HepG2 (cell line): Measurements from ENCODE around the gene STX10. TPM values are rescaled to one million over a fixed set of nuclear protein-coding genes. Genes with fewer than 3 reads are reported as not detected.
A peak's percentile ranks its signal among the peaks of the same experiment; 100 is the strongest.

Experiments used
- CEBPG ChIP-seq: IDR thresholded peaks from 2 replicates; pipeline ENCODE4 v1.6.1; 2016
- ELF4 ChIP-seq: sonication (generic); formaldehyde crosslinking; IDR thresholded peaks from 2 replicates; pipeline ENCODE4 v1.5.0; 2020; ENCODE audit warnings: missing genetic modification reagents, mild to moderate bottlenecking, moderate library complexity, borderline replicate concordance
- FLYWCH1 ChIP-seq: sonication (generic); formaldehyde crosslinking; IDR thresholded peaks from 2 replicates; pipeline ENCODE4 v1.8.1; 2023; ENCODE audit warnings: mild to moderate bottlenecking, missing genetic modification reagents
- GATAD2A ChIP-seq: IDR thresholded peaks from 2 replicates; pipeline ENCODE4 v1.6.1; 2016
- HIVEP1 ChIP-seq: sonication (generic); formaldehyde crosslinking; IDR thresholded peaks from 2 replicates; pipeline ENCODE4 v1.4.0; 2020; ENCODE audit warnings: mild to moderate bottlenecking, missing genetic modification reagents
- HNRNPK ChIP-seq: fragments of 200-400 bp; formaldehyde crosslinking; IDR thresholded peaks from 2 replicates; pipeline ENCODE4 v1.6.1; 2018; ENCODE audit warnings: low read length, low read depth, moderate library complexity, mild to moderate bottlenecking; ENCODE audit not compliant: poor library complexity, severe bottlenecking
- HNRNPL ChIP-seq: fragments of 200-400 bp; formaldehyde crosslinking; IDR thresholded peaks from 2 replicates; pipeline ENCODE4 v1.6.1; 2017; ENCODE audit warnings: mild to moderate bottlenecking, low read depth, low read length
- HOXA3 ChIP-seq: sonication (generic); formaldehyde crosslinking; IDR thresholded peaks from 2 replicates; pipeline ENCODE4 v1.5.0; 2020; ENCODE audit warnings: missing genetic modification reagents
- KLF6 ChIP-seq: IDR thresholded peaks from 2 replicates; pipeline ENCODE4 v1.8.0; 2016; ENCODE audit warnings: missing biosample characterization, missing genetic modification reagents
- LCORL ChIP-seq, 2 experiments: fragments of 450-650 bp in 1 of 2; sonication (generic) in 1 of 2; formaldehyde crosslinking in 1 of 2; IDR thresholded peaks; 2 replicates each; pipeline versions ENCODE4 v1.5.0 to v1.6.1; 2017 to 2020; ENCODE audit warnings: antibody characterized with exemption in 1 of 2, missing genetic modification reagents in 1 of 2
- MBD4 ChIP-seq: IDR thresholded peaks from 2 replicates; pipeline ENCODE4 v1.6.1; 2012; ENCODE audit warnings: low read length, inconsistent platforms, borderline replicate concordance
- MEF2D ChIP-seq: sonication (generic); formaldehyde crosslinking; IDR thresholded peaks from 2 replicates; pipeline ENCODE4 v1.5.1; 2020; ENCODE audit warnings: mild to moderate bottlenecking, missing genetic modification reagents
- MTF1 ChIP-seq: sonication (generic); formaldehyde crosslinking; IDR thresholded peaks from 2 replicates; pipeline ENCODE4 v1.5.0; 2020; ENCODE audit warnings: missing genetic modification reagents
- NCOA2 ChIP-seq: sonication (generic); formaldehyde crosslinking; IDR thresholded peaks from 2 replicates; pipeline ENCODE4 v1.8.0; 2022; ENCODE audit warnings: inconsistent platforms
- NFIC ChIP-seq: IDR thresholded peaks from 2 replicates; pipeline ENCODE4 v1.6.1; 2012; ENCODE audit warnings: mild to moderate bottlenecking, low read length, inconsistent platforms
- NRL ChIP-seq: sonication (generic); formaldehyde crosslinking; IDR thresholded peaks from 2 replicates; pipeline ENCODE4 v1.5.0; 2020; ENCODE audit warnings: missing genetic modification reagents, mild to moderate bottlenecking, moderate library complexity, borderline replicate concordance
- RBM39 ChIP-seq: fragments of 200-400 bp; formaldehyde crosslinking; IDR thresholded peaks from one replicate; pipeline ENCODE4 v1.6.1; 2018; ENCODE audit warnings: antibody characterized with exemption, mild to moderate bottlenecking, low read depth, low read length; ENCODE audit not compliant: poor library complexity, severe bottlenecking
- SATB2 ChIP-seq: sonication (generic); formaldehyde crosslinking; IDR thresholded peaks from 2 replicates; pipeline ENCODE4 v1.5.0; 2020; ENCODE audit warnings: missing genetic modification reagents
- XBP1 ChIP-seq: sonication (generic); formaldehyde crosslinking; IDR thresholded peaks from 2 replicates; pipeline ENCODE4 v1.5.0; 2020; ENCODE audit warnings: missing genetic modification reagents
- ZC3H4 ChIP-seq: sonication (generic); formaldehyde crosslinking; IDR thresholded peaks from 2 replicates; pipeline ENCODE4 v1.4.0; 2020; ENCODE audit warnings: missing genetic modification reagents, borderline replicate concordance
- ZFP36 ChIP-seq: fragments of 150-350 bp; IDR thresholded peaks from 2 replicates; pipeline ENCODE4 v1.6.1; 2018; ENCODE audit warnings: borderline replicate concordance, low read length, low read depth; ENCODE audit not compliant: partially characterized antibody
- ZNF343 ChIP-seq: sonication (generic); formaldehyde crosslinking; IDR thresholded peaks from 2 replicates; pipeline ENCODE4 v1.4.0; 2020; ENCODE audit warnings: mild to moderate bottlenecking, missing genetic modification reagents
- ZNF577 ChIP-seq: sonication (generic); formaldehyde crosslinking; IDR thresholded peaks from 2 replicates; pipeline ENCODE4 v1.4.0; 2020; ENCODE audit warnings: mild to moderate bottlenecking, low read depth, missing genetic modification reagents, borderline replicate concordance
- ZNF879 ChIP-seq: sonication (generic); formaldehyde crosslinking; IDR thresholded peaks from 2 replicates; pipeline ENCODE4 v1.8.1; 2023; ENCODE audit warnings: missing genetic modification reagents
- polyA plus RNA-seq, 8 experiments: library from polyadenylated mRNA; depleted of rRNA in 3 of 8; stranded (reverse) in 7 of 8; unstranded in 1 of 8; fragments of >200 nt; fragmentation: Illumina TruSeq in 4 of 8; extraction: Trizol in 4 of 8; gene quantifications; 2 replicates each; pipeline versions ENCODE4 v1.2.1 to v1.2.3, GENCODE V29; 2011 to 2016; ENCODE audit warnings: low read depth in 4 of 8, missing spikeins in 1 of 8, mixed read lengths in 1 of 8; ENCODE audit not compliant: insufficient read depth in 1 of 8
- total RNA-seq, 5 experiments: library from RNA; depleted of rRNA; stranded (reverse); fragments of >200 nt; fragmentation: Illumina TruSeq; extraction: Trizol; gene quantifications; 2 replicates each; pipeline ENCODE4 v1.2.3, GENCODE V29; 2016; ENCODE audit warnings: low read depth in 1 of 5
- TF ChIP-seq, protein P1 (sequence below): sonication (generic); formaldehyde crosslinking; IDR thresholded peaks from 2 replicates; pipeline ENCODE4 v1.8.0; 2023; ENCODE audit warnings: mild to moderate bottlenecking, missing genetic modification reagents
- TF ChIP-seq, protein P2 (sequence below): sonication (generic); formaldehyde crosslinking; conservative IDR thresholded peaks from 2 replicates; pipeline ENCODE4 v1.5.0; 2020; ENCODE audit warnings: missing genetic modification reagents
- TF ChIP-seq, protein P3 (sequence below): sonication (generic); formaldehyde crosslinking; IDR thresholded peaks from 2 replicates; pipeline ENCODE4 v1.4.0; 2020; ENCODE audit warnings: missing genetic modification reagents
- TF ChIP-seq, protein P4 (sequence below): IDR thresholded peaks from 2 replicates; pipeline ENCODE4 v1.6.1; 2016

The STX10 gene
- total and polyA plus RNA-seq, 2 of the 13 experiments (the other 11 are each of a cell fraction or from before 2014, with no cell fraction given): 47.9 to 66.4 TPM

DNA sequence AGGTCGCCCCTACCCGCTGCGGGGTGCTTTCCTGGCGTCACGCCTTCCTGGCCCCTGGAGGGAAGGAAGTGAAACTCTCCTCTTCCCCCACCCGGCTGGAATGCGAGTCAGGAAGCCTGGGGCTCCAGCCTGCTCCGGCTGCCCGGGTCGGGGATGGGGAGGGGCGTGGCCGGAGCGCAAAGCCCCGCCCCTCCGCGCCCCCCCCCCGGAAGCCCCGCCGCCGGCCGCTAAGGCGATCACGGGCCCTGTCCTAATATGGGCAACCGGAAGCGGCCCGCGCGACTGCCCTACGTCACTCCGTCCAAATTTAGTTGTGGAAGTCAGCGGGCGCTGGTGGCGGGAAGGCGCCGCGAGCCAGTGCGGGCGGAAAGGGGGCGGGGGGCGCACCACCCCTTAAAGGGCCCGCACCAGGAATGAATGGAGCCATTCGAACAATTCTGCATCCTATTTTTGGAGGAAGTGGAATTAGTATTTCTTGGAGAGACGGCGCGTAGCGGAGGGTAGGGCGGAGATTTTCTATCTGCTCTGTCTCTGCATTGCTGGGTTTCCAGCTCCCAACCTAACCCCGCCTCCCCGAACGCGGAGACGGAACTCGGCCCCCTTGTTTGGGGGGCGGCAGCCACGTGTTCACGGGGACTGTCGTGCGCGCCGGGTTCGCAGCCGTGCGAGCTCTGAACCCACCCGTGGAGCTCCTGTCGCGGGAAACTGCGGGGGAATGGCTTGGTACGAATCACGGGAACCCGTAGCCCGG lies 1.6 kb upstream of the STX10 start (continued):
- TF ChIP-seq NRL (CRISPR knock-in tag) (no peak), GATAD2A (CRISPR knock-in tag) (no peak), LCORL (IDR thresholded peaks at IDR 0.05) (no peak), LCORL (CRISPR knock-in tag; IDR thresholded peaks at IDR 0.05) (peak; percentile 66), NFIC (no peak), SATB2 (no peak), KLF6 (CRISPR knock-in tag) (peak; percentile 43; the same call in 1 of the 2 replicates), HOXA3 (CRISPR knock-in tag) (peak; percentile 75), ZNF577 (CRISPR knock-in tag) (no peak), XBP1 (no peak), ZNF343 (0 out of 2 replicates have a peak, but pooled peaks have one; percentile 44), NCOA2 (CRISPR knock-in tag) (peak; percentile 52; the same call in 1 of the 2 replicates), FLYWCH1 (CRISPR knock-in tag) (no peak; the same call in 1 of the 2 replicates), ELF4 (no peak), RBM39 (no peak), ZFP36 (peak; percentile 3), CEBPG (no peak), MTF1 (CRISPR knock-in tag) (0 out of 2 replicates have a peak, but pooled peaks have one; percentile 31), MEF2D (CRISPR knock-in tag) (0 out of 2 replicates have a peak, but pooled peaks have one; percentile 42), MBD4 (no peak), HIVEP1 (CRISPR knock-in tag) (0 out of 2 replicates have a peak, but pooled peaks have one; percentile 57), ZNF879 (CRISPR knock-in tag) (peak; percentile 66; the same call in 1 of the 2 replicates), HNRNPK (peak; percentile 31), ZC3H4 (CRISPR knock-in tag) (no peak), HNRNPL (no peak)
- TF ChIP-seq, protein P1, sequence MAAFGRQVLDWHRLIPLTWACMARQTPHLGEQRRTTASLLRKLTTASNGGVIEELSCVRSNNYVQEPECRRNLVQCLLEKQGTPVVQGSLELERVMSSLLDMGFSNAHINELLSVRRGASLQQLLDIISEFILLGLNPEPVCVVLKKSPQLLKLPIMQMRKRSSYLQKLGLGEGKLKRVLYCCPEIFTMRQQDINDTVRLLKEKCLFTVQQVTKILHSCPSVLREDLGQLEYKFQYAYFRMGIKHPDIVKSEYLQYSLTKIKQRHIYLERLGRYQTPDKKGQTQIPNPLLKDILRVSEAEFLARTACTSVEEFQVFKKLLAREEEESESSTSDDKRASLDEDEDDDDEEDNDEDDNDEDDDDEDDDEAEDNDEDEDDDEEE (CRISPR knock-in tag): no peak
- TF ChIP-seq, protein P2, sequence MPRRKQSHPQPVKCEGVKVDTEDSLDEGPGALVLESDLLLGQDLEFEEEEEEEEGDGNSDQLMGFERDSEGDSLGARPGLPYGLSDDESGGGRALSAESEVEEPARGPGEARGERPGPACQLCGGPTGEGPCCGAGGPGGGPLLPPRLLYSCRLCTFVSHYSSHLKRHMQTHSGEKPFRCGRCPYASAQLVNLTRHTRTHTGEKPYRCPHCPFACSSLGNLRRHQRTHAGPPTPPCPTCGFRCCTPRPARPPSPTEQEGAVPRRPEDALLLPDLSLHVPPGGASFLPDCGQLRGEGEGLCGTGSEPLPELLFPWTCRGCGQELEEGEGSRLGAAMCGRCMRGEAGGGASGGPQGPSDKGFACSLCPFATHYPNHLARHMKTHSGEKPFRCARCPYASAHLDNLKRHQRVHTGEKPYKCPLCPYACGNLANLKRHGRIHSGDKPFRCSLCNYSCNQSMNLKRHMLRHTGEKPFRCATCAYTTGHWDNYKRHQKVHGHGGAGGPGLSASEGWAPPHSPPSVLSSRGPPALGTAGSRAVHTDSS: no peak
- TF ChIP-seq, protein P3, sequence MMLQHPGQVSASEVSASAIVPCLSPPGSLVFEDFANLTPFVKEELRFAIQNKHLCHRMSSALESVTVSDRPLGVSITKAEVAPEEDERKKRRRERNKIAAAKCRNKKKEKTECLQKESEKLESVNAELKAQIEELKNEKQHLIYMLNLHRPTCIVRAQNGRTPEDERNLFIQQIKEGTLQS (CRISPR knock-in tag): peak; percentile 15; the same call in 1 of the 2 replicates
- TF ChIP-seq, protein P4, sequence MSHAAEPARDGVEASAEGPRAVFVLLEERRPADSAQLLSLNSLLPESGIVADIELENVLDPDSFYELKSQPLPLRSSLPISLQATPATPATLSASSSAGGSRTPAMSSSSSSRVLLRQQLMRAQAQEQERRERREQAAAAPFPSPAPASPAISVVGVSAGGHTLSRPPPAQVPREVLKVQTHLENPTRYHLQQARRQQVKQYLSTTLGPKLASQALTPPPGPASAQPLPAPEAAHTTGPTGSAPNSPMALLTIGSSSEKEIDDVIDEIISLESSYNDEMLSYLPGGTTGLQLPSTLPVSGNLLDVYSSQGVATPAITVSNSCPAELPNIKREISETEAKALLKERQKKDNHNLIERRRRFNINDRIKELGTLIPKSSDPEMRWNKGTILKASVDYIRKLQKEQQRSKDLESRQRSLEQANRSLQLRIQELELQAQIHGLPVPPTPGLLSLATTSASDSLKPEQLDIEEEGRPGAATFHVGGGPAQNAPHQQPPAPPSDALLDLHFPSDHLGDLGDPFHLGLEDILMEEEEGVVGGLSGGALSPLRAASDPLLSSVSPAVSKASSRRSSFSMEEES (CRISPR knock-in tag): peak; percentile 66
